Cardiac septum (tissue), 1 donor: ENCODE results near the gene ACAP2. TPM values are rescaled to one million over a fixed set of nuclear protein-coding genes. Genes with fewer than 3 reads are reported as not detected.

Experiments
- DNase-seq: peaks from one replicate; pipeline ENCODE4 v3.0.0-alpha.2; 2020; ENCODE audit warnings: low spot score
- intact Hi-C: fragments of 100-400 bp; cut with DNase I; formaldehyde crosslinking; loops from one replicate; pipeline ENCODE4 v1.14.0; 2022
- total RNA-seq: library from RNA; stranded (reverse); fragmentation: NEBNext Ultra II Directional; extraction: Animal tissue kit (Norgen Biotek cat#: 25700); gene quantifications from one replicate; pipeline ENCODE4 v1.2.1, GENCODE V29; 2021
- donor health status: DM: no; HTN: no; CAD: no.

ACAP2 gene
- total RNA-seq, 1 donor from 2014 or later, result 20.0 TPM

GRCh38 chr3:195253923-195254432 lies 188.8 kb downstream of the ACAP2 start:
- intact Hi-C loops, result no loop called here
- no peak for DNase-seq

- intact Hi-C loops, result no loop called here
- no peak for DNase-seq
Observed at GRCh38 chr3:195251336-195252065, 191.3 kb downstream of the ACAP2 start.

DNA sequence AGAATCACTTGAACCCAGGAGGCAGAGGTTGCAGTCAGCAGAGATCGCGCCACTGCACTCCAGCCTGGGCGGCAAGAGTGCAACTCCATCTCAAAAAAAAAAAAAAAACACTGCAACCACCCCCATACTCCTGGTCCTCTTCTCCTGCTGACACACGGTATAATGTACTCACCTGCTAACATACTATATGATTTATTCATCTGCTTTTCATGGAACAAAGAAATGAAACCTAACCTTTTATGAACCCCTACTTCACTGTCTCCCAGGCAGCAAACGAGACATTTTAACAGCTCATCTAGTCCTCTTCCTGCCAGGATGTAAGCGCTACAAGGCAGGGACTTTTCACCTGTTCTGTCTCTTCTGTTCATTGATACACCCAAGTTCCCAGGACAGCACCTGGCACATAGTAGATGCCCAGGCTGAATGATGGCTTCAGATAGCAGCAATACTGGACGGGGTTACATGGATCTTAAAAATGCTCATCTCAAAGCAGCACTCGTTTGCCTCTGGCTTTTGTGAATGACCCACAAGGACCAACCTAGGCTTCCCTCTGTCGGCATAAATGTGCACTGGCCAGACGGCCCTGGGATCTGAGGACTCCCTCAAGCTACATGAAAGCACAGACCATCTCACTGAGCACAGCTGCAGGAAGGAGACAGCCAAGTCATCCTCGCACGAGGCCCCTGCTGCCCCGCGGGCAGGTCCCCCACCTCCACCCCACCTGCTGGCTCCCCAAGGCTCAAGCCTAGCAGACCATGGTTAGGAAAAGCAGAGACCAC lies 192.2 kb downstream of the ACAP2 start:
- intact Hi-C loops, result no loop called here

GRCh38 chr3:195249858-195250464 lies 192.9 kb downstream of the ACAP2 start:
- intact Hi-C loops, result no loop called here
- no peak for DNase-seq

More for the DNA sequence above, 192.2 kb downstream of the ACAP2 start:
- DNase-seq, result no peak

- DNase-seq, result no peak
- intact Hi-C loops, result no loop called here
Observed at GRCh38 chr3:195249057-195249770, 193.6 kb downstream of the ACAP2 start.

- DNase-seq, result no peak
- intact Hi-C loops, result no loop called here
Observed at GRCh38 chr3:195248281-195248680, 194.5 kb downstream of the ACAP2 start.

DNA sequence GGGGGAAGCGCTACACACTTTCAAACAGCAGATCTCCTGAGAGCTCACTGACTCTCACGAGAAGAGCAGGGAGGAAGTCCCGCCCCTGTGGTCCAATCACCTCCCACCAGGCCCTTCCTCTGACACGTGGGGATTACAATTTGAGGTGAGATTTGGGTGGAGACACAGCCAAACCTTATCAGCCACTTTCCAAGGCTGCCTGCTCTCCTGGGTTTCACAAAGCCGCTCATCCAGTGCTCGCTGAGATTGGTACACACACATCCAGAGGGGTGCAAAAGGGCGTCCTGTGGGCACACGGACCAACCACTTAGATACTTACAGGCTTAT lies 195.0 kb downstream of the ACAP2 start:
- no peak for DNase-seq
- intact Hi-C loops, result no loop called here

- intact Hi-C loops, result no loop called here
- no peak for DNase-seq
Observed at GRCh38 chr3:195247086-195247862, 195.5 kb downstream of the ACAP2 start.

DNA sequence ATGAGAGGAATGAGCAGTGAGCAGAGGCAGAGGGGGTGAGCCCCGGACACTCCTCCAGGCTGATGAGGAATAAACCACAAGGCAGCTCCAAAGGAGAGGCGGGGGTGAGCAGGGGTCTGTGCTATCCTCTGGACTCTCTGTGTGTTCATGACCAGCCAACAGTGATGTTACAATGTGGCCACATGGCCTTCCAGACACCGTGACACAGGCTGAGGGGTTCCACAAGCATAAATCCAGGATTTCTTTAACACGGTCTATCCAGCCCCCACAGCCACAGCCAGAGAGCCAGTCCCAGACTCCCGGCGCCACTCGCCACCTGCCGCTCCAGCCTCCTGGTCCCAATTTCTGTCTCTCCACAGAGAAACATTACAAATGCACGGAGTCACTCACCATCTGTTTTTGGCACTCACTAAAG lies 196.2 kb downstream of the ACAP2 start:
- intact Hi-C loops, result no loop called here
- DNase-seq, result no peak

DNA sequence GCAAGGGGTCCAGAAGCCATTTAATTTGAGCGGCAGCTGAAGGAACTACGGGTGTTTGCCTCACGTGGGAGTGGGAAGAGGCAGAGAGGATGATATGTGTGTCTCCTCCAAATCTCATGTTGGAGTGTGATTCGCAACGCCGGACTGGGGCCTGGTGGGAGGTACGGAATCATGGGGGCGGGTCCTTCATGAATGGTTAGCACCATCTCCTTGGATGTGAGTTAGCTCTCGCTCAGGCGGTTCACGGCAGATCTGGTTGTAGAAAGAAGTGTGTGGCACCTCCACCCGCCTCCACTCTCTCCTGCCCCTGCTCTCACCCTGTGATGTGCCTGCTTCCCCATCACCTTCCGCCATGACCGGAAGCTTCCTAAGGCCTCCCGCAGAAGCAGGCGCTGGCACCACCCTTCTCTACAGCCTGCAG lies 197.3 kb downstream of the ACAP2 start:
- intact Hi-C loops, result no loop called here
- no peak for DNase-seq

GRCh38 chr3:195241592-195242355 lies 201.0 kb downstream of the ACAP2 start:
- intact Hi-C loops, result loop anchor here (5.0 kb wide), 2 partner anchors 89 to 239 kb away; no protein-coding TSS in a partner anchor
- no peak for DNase-seq

GRCh38 chr3:195240939-195241338 lies 201.9 kb downstream of the ACAP2 start:
- intact Hi-C loops, result loop anchor here (5.0 kb wide), 2 partner anchors 89 to 239 kb away; no protein-coding TSS in a partner anchor
- DNase-seq, result no peak

GRCh38 chr3:195240171-195240701 lies 202.6 kb downstream of the ACAP2 start:
- intact Hi-C loops, result loop anchor here (5.0 kb wide), 2 partner anchors 88 to 238 kb away; no protein-coding TSS in a partner anchor
- no peak for DNase-seq

DNA sequence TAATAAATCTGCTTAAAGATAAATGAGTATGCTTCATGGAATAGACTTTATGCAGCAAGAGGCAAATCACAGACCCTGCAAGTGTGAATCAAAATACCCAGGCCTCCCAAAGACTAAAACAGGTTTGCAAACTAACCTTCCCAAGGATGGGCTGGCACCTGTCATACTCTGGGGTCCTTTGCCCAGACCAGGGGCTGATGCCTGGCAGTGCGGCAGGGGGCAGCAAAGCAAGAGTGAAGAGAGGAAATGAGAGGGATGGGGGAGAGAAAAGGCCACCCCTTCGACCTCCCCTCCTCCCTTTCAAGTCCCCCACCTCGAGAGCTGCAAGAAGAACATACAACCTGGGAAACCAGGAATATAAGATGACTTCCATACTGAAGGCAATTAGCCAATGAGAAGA lies 203.7 kb downstream of the ACAP2 start:
- intact Hi-C loops, result no loop called here

DNA sequence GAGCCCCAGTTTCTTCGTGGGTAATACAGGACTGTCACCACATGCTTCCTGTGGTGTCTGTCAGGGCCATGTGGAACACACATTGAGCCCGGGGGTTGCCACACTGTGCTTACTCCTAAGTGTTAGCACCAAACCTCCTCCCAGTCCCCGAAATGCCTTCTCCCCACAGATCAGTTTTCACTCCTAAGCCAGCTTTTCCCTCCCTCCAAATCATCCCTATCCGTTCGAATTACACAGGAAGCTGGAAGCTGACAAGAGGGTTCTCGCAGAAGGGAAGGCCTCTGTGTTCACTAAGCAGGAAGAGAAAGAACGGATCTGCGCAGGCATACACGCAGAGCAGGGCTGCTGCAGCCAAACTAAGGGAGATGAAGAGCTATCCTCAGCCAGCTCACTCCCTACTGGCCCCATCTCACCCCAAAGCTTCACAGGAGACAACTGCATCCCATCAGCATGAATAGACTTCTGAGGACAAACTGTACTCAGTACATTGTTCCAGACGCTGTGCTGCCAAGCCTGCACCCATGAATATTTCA lies 204.2 kb downstream of the ACAP2 start:
- intact Hi-C loops, result loop anchor here (1.0 kb wide), 1 partner anchor 28 kb away; no protein-coding TSS in a partner anchor
- no peak for DNase-seq

More for the DNA sequence above, 203.7 kb downstream of the ACAP2 start:
- no peak for DNase-seq

- DNase-seq, result no peak
- intact Hi-C loops, result loop anchor here (1.0 kb wide), 1 partner anchor 28 kb away; no protein-coding TSS in a partner anchor
Observed at GRCh38 chr3:195238081-195238571, 204.7 kb downstream of the ACAP2 start.

DNA sequence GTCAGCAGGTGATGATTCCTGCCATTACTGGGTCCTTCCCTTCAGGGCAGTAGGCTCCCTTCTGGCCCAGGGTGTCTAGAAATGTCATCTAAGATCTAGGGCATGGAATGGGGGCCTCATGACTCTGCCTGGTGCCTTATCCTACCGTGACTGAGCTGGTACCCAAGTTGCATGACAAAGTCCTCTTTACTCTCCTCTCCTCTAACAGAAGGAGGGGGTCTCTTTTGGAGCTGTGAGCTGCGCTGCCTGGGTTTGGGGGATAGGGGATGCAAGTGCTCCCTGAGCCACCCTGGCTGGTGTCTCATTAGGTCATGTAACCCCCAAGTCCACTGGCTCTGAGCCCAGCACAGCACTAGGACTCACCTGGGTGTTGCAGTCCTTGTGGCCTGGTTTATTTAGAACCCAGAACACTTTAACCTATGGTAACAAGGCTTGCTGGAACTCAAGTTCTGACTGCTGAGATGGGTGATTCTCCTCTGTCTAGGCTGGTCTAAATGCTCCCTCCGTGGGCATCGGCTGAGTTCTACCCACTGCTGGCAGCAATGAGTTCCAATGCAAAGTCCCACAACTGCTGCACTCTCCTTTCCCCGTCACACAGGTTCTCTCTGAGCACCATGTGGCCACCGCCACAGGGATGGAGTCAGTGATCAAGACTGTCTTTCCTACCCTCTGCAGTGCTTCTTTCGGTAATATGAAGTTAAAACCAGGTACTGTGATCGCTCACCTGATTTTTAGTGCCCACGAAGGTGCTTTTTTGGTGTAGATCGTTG lies 205.8 kb downstream of the ACAP2 start:
- no peak for DNase-seq
- intact Hi-C loops, result no loop called here
